HG03457 (cell line): ENCODE measurements around the gene CLEC17A.

ENCODE experiments used
- ATAC-seq: cut with Tn5 transposase; IDR thresholded peaks from one replicate; pipeline ENCODE4 v1.9.1; 2021; ENCODE audit warnings: moderate number of reproducible peaks; ENCODE audit not compliant: unreplicated experiment

Gene CLEC17A

DNA sequence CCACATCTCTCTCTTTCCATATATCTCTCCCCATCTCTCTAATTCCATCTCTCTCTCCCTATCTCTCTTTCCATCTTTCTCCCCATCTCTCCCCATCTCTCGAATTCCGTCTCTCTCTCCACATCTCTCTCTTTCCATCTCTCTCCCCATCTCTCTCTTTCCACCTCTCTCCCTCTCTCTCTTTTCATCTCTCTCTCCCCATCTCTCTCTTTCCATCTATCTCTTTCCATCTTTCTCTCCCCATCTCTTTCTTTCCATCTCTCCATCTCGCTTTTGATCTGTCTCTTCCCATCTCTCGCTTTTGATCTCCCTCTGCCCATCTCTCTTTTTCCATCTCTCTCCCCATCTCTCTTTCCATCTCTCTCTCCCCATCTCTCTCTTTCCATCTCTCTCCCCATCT lies 66.1 kb downstream of the CLEC17A start:
- no peak for ATAC-seq

DNA sequence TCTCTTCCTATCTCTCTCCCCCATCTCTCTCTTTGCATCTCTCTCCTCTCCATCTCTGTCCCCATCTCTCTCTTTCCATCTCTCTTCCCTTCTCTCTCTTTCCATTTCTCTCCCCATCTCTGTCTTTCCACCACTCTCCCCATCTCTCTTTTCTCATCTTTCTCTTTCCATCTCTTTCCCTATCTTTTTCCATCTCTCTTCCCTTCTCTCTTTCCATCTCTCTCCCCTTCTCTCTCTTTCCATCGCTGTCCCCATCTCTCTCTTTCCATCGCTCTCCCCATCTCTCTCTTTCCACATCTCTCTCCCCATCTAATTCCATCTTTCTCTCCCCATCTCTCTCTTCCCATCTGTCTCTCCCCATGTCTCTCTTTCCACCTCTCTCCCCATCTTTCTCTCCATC lies 67.3 kb downstream of the CLEC17A start:
- no peak for ATAC-seq

DNA sequence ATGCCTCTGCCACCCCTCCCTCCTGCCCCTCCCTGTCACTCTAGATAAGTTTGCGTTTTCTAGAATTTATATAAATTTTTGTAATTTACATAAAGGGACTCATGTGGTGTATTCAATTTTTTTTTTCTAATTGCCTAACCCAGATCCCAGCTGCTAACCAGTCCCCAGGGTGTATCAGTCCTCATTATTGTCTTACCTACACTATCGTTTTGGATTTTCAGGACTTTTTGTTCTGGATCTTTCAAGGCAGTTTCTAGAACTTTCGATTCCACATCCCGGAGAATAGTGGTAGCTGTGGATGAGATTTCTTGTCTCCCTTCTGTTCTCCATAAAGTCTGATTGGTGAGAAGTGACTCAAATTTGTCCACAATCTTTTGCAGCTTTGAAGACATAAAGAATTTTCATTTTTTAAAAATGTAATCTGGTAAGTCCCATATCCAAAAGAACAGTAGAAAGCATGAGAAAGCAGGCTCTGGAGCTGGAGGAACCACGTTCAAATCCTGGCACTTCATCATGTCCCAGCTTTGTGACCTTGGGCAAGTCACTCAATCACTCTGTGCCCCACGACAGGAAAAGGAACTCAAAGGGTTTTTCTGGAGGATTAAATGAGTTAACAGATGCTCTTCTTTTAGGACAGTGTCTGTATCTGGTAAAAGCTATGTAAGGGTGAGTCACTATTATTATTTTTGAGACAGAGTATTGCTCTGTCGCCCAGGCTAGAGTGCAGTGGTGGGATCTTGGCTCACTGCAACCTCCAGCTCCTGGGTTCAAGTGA lies 72.1 kb downstream of the CLEC17A start:
- no peak for ATAC-seq

DNA sequence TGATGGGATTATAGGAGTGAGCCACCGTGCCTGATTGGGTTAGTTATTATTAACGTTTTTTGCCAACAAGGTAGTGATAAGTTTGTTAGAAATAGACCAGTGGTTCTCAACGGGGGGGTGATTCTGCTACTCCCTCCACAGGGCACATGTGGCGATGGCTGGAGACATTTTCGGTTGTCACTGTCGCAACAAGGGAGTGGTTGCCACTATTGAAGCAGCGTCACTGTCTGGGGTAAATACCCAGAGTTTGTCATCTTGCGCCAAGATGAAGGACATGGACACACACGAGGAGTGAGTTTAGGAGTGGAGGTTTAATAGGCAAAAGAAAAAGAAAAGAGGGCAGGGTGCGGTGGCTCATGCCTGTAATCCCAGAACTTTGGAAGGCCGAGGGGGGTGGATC lies 72.8 kb downstream of the CLEC17A start:
- no peak for ATAC-seq

GRCh38 chr19:14659874-14660489 lies 77.1 kb downstream of the CLEC17A start:
- no peak for ATAC-seq

DNA sequence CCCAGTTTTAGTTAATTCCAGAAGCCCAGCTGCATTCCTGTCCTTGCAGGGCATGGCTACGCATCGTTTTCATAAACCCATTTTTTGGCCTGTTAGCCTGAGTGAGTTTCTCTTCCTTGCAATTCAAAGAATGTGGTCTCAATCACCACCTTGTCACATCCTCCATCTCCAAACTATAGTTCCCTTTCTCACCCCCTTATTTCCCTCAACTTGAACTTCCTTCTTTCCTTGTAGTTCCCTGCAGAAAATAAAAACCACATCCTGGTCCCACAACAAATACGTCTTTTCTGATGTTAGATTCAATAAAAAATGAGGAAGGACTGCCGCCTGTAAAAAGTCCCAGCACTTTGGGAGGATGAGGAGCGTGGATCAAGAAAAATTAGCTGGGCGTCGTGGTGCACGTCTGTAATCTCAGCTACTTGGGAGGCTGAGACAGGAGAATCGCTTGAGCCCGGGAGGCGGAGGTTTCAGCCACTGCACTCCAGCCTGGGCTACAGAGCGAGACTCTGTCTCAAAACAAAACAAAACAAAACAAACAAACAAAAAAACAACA lies 78.6 kb downstream of the CLEC17A start:
- ATAC-seq: no peak
